IPS DF 4.7 (cell line): ENCODE measurements around the gene RAET1G.
"Not testable (repeated sequence)": the region's sequence is repeated elsewhere in the genome, so short reads cannot be mapped to it uniquely, and the experiment has no call there.

Source experiments
- DNase-seq: peaks from one replicate; pipeline ENCODE4 v3.0.0-alpha.2; 2013; ENCODE audit warnings: low spot score; ENCODE audit errors: extremely low read depth

Gene RAET1G

GRCh38 chr6:149954328-149954983 is 31.5 kb upstream of the RAET1G start:
- not testable (repeated sequence) for DNase-seq

- not testable (repeated sequence) for DNase-seq
Observed at GRCh38 chr6:149953934-149954327, 31.0 kb upstream of the RAET1G start.

GRCh38 chr6:149953390-149953789 is 30.5 kb upstream of the RAET1G start:
- not testable (repeated sequence) for DNase-seq

GRCh38 chr6:149951626-149952025 is 28.7 kb upstream of the RAET1G start:
- DNase-seq, result no peak

GRCh38 chr6:149951096-149951495 is 28.2 kb upstream of the RAET1G start:
- no peak for DNase-seq

GRCh38 chr6:149950423-149950822 is 27.5 kb upstream of the RAET1G start:
- DNase-seq, result no peak

GRCh38 chr6:149948616-149949015 is 25.7 kb upstream of the RAET1G start:
- no peak for DNase-seq

- DNase-seq, result no peak
Observed at GRCh38 chr6:149948011-149948410, 25.1 kb upstream of the RAET1G start.

GRCh38 chr6:149947533-149947932 is 24.6 kb upstream of the RAET1G start:
- DNase-seq, result not testable (repeated sequence)

- not testable (repeated sequence) for DNase-seq
Observed at GRCh38 chr6:149946631-149947030, 23.7 kb upstream of the RAET1G start.

GRCh38 chr6:149945276-149945675 is 22.4 kb upstream of the RAET1G start:
- DNase-seq, result not testable (repeated sequence)

GRCh38 chr6:149943321-149943720 is 20.4 kb upstream of the RAET1G start:
- DNase-seq, result not testable (repeated sequence)

GRCh38 chr6:149942461-149942829 is 19.5 kb upstream of the RAET1G start:
- DNase-seq, result no peak

- no peak for DNase-seq
Observed at GRCh38 chr6:149941583-149942460, 18.9 kb upstream of the RAET1G start, which contains the start of gene ULBP2. Gene ULBP2 (plus strand): TSS chr6:149942014. CDS start chr6:149942073, 59 bp downstream.

GRCh38 chr6:149940672-149940982 is 17.7 kb upstream of the RAET1G start:
- DNase-seq, result no peak

- DNase-seq, result no peak
Observed at GRCh38 chr6:149939909-149940671, 17.2 kb upstream of the RAET1G start.

GRCh38 chr6:149939356-149939648 is 16.4 kb upstream of the RAET1G start:
- DNase-seq, result no peak

- no peak for DNase-seq
Observed at GRCh38 chr6:149938571-149939355, 15.8 kb upstream of the RAET1G start.

GRCh38 chr6:149938013-149938570 is 15.2 kb upstream of the RAET1G start:
- not testable (repeated sequence) for DNase-seq

- DNase-seq, result no peak
Observed at GRCh38 chr6:149936743-149937142, 13.8 kb upstream of the RAET1G start.

GRCh38 chr6:149935668-149936067 is 12.7 kb upstream of the RAET1G start:
- DNase-seq, result no peak
